SIG-M5 treated with dmso at 0.1 percent for 504 hours (cell line): ENCODE measurements around the gene GPR35.
A peak's percentile ranks its signal among the peaks of the same experiment; 100 is the strongest.

ENCODE experiments used
- DNase-seq: peaks from one replicate; lab custom pipeline; 2025; ENCODE audit not compliant: unreplicated experiment; lab: John Stamatoyannopoulos, UW

Gene GPR35

GRCh38 chr2:240624950-240625621 lies at the start of gene GPR35:
Gene GPR35 (plus strand): TSS chr2:240625480. CDS start chr2:240629953, 4,473 bp downstream.
- DNase-seq, result peak; percentile 94

- no peak for DNase-seq
Observed at GRCh38 chr2:240576036-240576435, 49.2 kb upstream of the GPR35 start.

- no peak for DNase-seq
Observed at GRCh38 chr2:240576436-240577205, 48.7 kb upstream of the GPR35 start.

GRCh38 chr2:240577281-240578109 lies 47.8 kb upstream of the GPR35 start:
- DNase-seq, result no peak

- DNase-seq, result no peak
Observed at GRCh38 chr2:240578110-240578450, 47.2 kb upstream of the GPR35 start.

- no peak for DNase-seq
Observed at GRCh38 chr2:240578488-240578887, 46.8 kb upstream of the GPR35 start.

- no peak for DNase-seq
Observed at GRCh38 chr2:240579071-240579762, 46.1 kb upstream of the GPR35 start.

- peak; percentile 81 for DNase-seq
Observed at GRCh38 chr2:240579771-240580614, 45.3 kb upstream of the GPR35 start.

- no peak for DNase-seq
Observed at GRCh38 chr2:240581811-240582210, 43.5 kb upstream of the GPR35 start.

GRCh38 chr2:240582781-240583180 lies 42.5 kb upstream of the GPR35 start:
- DNase-seq, result no peak

GRCh38 chr2:240583774-240584173 lies 41.5 kb upstream of the GPR35 start:
- no peak for DNase-seq

- peak; percentile 93 for DNase-seq
Observed at GRCh38 chr2:240584486-240585031, 40.7 kb upstream of the GPR35 start.

GRCh38 chr2:240585101-240585500 lies 40.2 kb upstream of the GPR35 start:
- DNase-seq, result no peak

GRCh38 chr2:240585681-240586197 lies 39.5 kb upstream of the GPR35 start:
- no peak for DNase-seq

- DNase-seq, result peak; percentile 94
Observed at GRCh38 chr2:240586198-240586918, 38.9 kb upstream of the GPR35 start, which contains the start of gene CAPN10. Gene CAPN10 (plus strand): TSS chr2:240586734. CDS start chr2:240586912, 178 bp downstream.

GRCh38 chr2:240586919-240587800 lies 38.1 kb upstream of the GPR35 start:
- peak; percentile 32 for DNase-seq

- DNase-seq, result no peak
Observed at GRCh38 chr2:240588006-240588655, 37.1 kb upstream of the GPR35 start.
